Cardiac septum (tissue), 1 donor: ENCODE data around the gene BPI. TPM values are rescaled to one million over a fixed set of nuclear protein-coding genes. Genes with fewer than 3 reads are reported as not detected.
"Not testable (repeated sequence)": the region's sequence is repeated elsewhere in the genome, so short reads cannot be mapped to it uniquely, and the experiment has no call there.

Experiments
- DNase-seq: peaks from one replicate; pipeline ENCODE4 v3.0.0-alpha.2; 2020; ENCODE audit warnings: low spot score
- intact Hi-C: fragments of 100-400 bp; cut with DNase I; formaldehyde crosslinking; loops from one replicate; pipeline ENCODE4 v1.14.0; 2022
- total RNA-seq: library from RNA; stranded (reverse); fragmentation: NEBNext Ultra II Directional; extraction: Animal tissue kit (Norgen Biotek cat#: 25700); gene quantifications from one replicate; pipeline ENCODE4 v1.2.1, GENCODE V29; 2021
- donor health status: DM: no; HTN: no; CAD: no.

Gene BPI
- total RNA-seq, 1 donor from 2014 or later: 0.40 TPM

GRCh38 chr20:38275815-38276550 lies 28.0 kb upstream of the BPI start:
- peak; percentile 41 for DNase-seq
- intact Hi-C loops: no loop called here

GRCh38 chr20:38277285-38277684 lies 26.7 kb upstream of the BPI start:
- intact Hi-C loops: no loop called here
- DNase-seq: no peak

GRCh38 chr20:38277691-38278090 lies 26.3 kb upstream of the BPI start:
- DNase-seq: no peak
- intact Hi-C loops: no loop called here

GRCh38 chr20:38278131-38278530 lies 25.8 kb upstream of the BPI start:
- intact Hi-C loops: no loop called here
- DNase-seq: no peak

GRCh38 chr20:38278763-38279162 lies 25.2 kb upstream of the BPI start:
- intact Hi-C loops: no loop called here
- DNase-seq: no peak

GRCh38 chr20:38281176-38281915 lies 22.6 kb upstream of the BPI start:
- DNase-seq, intact Hi-C loops: not testable (repeated sequence)

- intact Hi-C loops: no loop called here
- no peak for DNase-seq
These were observed 20.7 kb upstream of the BPI start for GRCh38 chr20:38283236-38283635.

GRCh38 chr20:38284066-38284650 lies 19.8 kb upstream of the BPI start:
- intact Hi-C loops, DNase-seq: not testable (repeated sequence)

- intact Hi-C loops: no loop called here
- DNase-seq: no peak
These were observed 19.0 kb upstream of the BPI start for GRCh38 chr20:38284893-38285444.

GRCh38 chr20:38286586-38287531 lies 17.1 kb upstream of the BPI start:
- no peak for DNase-seq
- intact Hi-C loops: no loop called here

- DNase-seq: no peak
- intact Hi-C loops: loop anchor here (5.0 kb wide), 1 partner anchor 59 kb away; no protein-coding TSS in a partner anchor
These were observed 12.8 kb upstream of the BPI start for GRCh38 chr20:38290829-38291814.

GRCh38 chr20:38291966-38292365 lies 12.0 kb upstream of the BPI start:
- intact Hi-C loops: loop anchor here (5.0 kb wide), 1 partner anchor 60 kb away; no protein-coding TSS in a partner anchor
- no peak for DNase-seq

- intact Hi-C loops: loop anchor here (5.0 kb wide), 1 partner anchor 61 kb away; no protein-coding TSS in a partner anchor
- no peak for DNase-seq
These were observed 10.4 kb upstream of the BPI start for GRCh38 chr20:38293491-38294065.

- intact Hi-C loops: loop anchor here (5.0 kb wide), 1 partner anchor 62 kb away; no protein-coding TSS in a partner anchor
- DNase-seq: peak; percentile 78
These were observed 9.8 kb upstream of the BPI start for GRCh38 chr20:38294076-38294591.

GRCh38 chr20:38295811-38296210 lies 8.1 kb upstream of the BPI start:
- no peak for DNase-seq

GRCh38 chr20:38296433-38296832 lies 7.5 kb upstream of the BPI start:
- DNase-seq: no peak
- intact Hi-C loops: no loop called here

More at GRCh38 chr20:38295811-38296210, 8.1 kb upstream of the BPI start:
- intact Hi-C loops: no loop called here

- no peak for DNase-seq
- intact Hi-C loops: no loop called here
These were observed 5.9 kb upstream of the BPI start for GRCh38 chr20:38297916-38298674.
